GF-D8 (cell line): ENCODE measurements around the gene PAK1IP1.
A peak's percentile ranks its signal among the peaks of the same experiment; 100 is the strongest.
"Not testable (repeated sequence)": the region's sequence is repeated elsewhere in the genome, so short reads cannot be mapped to it uniquely, and the experiment has no call there.

ENCODE experiments used
- DNase-seq: peaks from one replicate; lab custom pipeline; 2025; lab: John Stamatoyannopoulos, UW

PAK1IP1 gene

GRCh38 chr6:10692965-10693538, 1.7 kb upstream of the PAK1IP1 start:
- no peak for DNase-seq

GRCh38 chr6:10695086-10695657, 400 bp downstream of the PAK1IP1 start:
- DNase-seq = no peak

- no peak for DNase-seq
Observed at GRCh38 chr6:10696655-10697054, 1.9 kb downstream of the PAK1IP1 start.

- DNase-seq = no peak
Observed at GRCh38 chr6:10713962-10714361, 19.2 kb downstream of the PAK1IP1 start.

GRCh38 chr6:10719296-10719963, 24.7 kb downstream of the PAK1IP1 start:
- no peak for DNase-seq

GRCh38 chr6:10719964-10720264, 25.1 kb downstream of the PAK1IP1 start:
- DNase-seq = no peak

GRCh38 chr6:10720265-10720959, 25.6 kb downstream of the PAK1IP1 start:
- peak; percentile 47 for DNase-seq

GRCh38 chr6:10720960-10721849, 26.4 kb downstream of the PAK1IP1 start:
- DNase-seq = peak; percentile 45

GRCh38 chr6:10721850-10722569, 27.2 kb downstream of the PAK1IP1 start:
- DNase-seq = no peak

GRCh38 chr6:10722570-10722819, 27.7 kb downstream of the PAK1IP1 start:
- no peak for DNase-seq

- peak; percentile 94 for DNase-seq
Observed at GRCh38 chr6:10722820-10723566, 28.2 kb downstream of the PAK1IP1 start, which contains the start of gene TMEM14C. Gene TMEM14C, plus strand, starts transcription at chr6:10723070. Its CDS starts 1,544 bp downstream, at chr6:10724614.

GRCh38 chr6:10723567-10723881, 28.8 kb downstream of the PAK1IP1 start:
- DNase-seq = no peak

- DNase-seq = no peak
Observed at GRCh38 chr6:10725044-10725443, 30.3 kb downstream of the PAK1IP1 start.

- no peak for DNase-seq
Observed at GRCh38 chr6:10725716-10726115, 30.9 kb downstream of the PAK1IP1 start.

GRCh38 chr6:10730254-10730653, 35.5 kb downstream of the PAK1IP1 start:
- DNase-seq = peak; percentile 51

- DNase-seq = no peak
Observed at GRCh38 chr6:10733151-10733715, 38.5 kb downstream of the PAK1IP1 start.

GRCh38 chr6:10733863-10734262, 39.1 kb downstream of the PAK1IP1 start:
- no peak for DNase-seq

GRCh38 chr6:10736731-10737130, 42.0 kb downstream of the PAK1IP1 start:
- no peak for DNase-seq

- no peak for DNase-seq
Observed at GRCh38 chr6:10740061-10740460, 45.3 kb downstream of the PAK1IP1 start.

- DNase-seq = not testable (repeated sequence)
Observed at GRCh38 chr6:10741643-10742042, 46.9 kb downstream of the PAK1IP1 start.

- DNase-seq = no peak
Observed at GRCh38 chr6:10742251-10742650, 47.5 kb downstream of the PAK1IP1 start.
